Rectal smooth muscle tissue (tissue), 1 donor: Measurements from ENCODE around the gene AVPR1B.
"Not testable (repeated sequence)": the region's sequence is repeated elsewhere in the genome, so short reads cannot be mapped to it uniquely, and the experiment has no call there.

Experiments
- H3K27ac ChIP-seq: one replicate; pipeline ENCODE4 v1.7.0; 2013; ENCODE audit warnings: low read depth, low read length, inconsistent platforms
- H3K27me3 ChIP-seq: one replicate; pipeline ENCODE4 v1.7.0; 2013; ENCODE audit warnings: low read length; ENCODE audit not compliant: control insufficient read depth, insufficient read depth
- H3K36me3 ChIP-seq: one replicate; pipeline ENCODE4 v1.7.0; 2013; ENCODE audit warnings: low read length; ENCODE audit not compliant: control insufficient read depth, insufficient read depth
- H3K4me1 ChIP-seq: one replicate; pipeline ENCODE4 v1.7.0; 2013; ENCODE audit warnings: low read length; ENCODE audit not compliant: control insufficient read depth, insufficient read depth
- H3K4me3 ChIP-seq: one replicate; pipeline ENCODE4 v1.7.0; 2013; ENCODE audit warnings: low read length
- H3K9ac ChIP-seq: one replicate; pipeline ENCODE4 v1.7.0; 2013; ENCODE audit warnings: low read length

The AVPR1B gene

DNA sequence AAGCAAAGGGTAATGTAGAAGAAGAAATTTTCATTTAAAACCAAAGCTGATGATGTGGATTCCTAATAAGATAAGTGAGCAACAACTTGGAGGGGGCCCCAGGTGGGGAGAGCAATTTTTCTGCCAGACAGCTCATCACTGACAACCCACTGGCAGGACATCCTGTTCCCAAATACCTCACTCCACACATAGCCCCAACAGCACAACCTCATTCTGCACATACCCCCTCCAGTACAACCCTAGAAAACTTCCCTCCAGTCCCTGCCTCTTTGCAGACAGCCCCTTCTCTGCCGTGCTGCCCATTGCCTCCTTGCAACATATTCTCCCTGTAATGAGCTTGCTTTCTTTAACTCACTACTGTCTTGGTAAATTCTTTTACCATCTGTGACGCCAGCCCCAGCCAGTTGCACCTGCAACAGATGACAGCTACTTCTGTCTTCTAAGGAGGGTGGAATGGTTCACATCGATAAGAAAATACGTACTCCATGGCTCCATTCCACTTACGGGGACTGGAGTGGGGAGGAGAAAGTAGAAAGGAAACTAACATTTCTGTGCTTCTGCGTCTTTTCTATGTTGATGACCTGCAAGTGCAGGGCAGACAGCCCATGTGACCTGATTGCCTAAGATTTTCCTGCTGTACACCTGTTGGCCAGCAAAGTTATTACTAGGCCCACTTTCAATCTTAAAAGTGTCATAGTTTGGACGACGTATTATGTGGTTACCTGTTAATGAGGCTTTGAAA lies 49.5 kb downstream of the AVPR1B start:
- Histone ChIP-seq H3K27ac (no peak overlapping the region), H3K4me3 (no peak overlapping the region), H3K9ac (no peak overlapping the region), H3K27me3 (no peaks in the 10 kb centered on the region), H3K4me1 (no peaks in the 10 kb centered on the region), H3K36me3 (no peaks in the 10 kb centered on the region)

DNA sequence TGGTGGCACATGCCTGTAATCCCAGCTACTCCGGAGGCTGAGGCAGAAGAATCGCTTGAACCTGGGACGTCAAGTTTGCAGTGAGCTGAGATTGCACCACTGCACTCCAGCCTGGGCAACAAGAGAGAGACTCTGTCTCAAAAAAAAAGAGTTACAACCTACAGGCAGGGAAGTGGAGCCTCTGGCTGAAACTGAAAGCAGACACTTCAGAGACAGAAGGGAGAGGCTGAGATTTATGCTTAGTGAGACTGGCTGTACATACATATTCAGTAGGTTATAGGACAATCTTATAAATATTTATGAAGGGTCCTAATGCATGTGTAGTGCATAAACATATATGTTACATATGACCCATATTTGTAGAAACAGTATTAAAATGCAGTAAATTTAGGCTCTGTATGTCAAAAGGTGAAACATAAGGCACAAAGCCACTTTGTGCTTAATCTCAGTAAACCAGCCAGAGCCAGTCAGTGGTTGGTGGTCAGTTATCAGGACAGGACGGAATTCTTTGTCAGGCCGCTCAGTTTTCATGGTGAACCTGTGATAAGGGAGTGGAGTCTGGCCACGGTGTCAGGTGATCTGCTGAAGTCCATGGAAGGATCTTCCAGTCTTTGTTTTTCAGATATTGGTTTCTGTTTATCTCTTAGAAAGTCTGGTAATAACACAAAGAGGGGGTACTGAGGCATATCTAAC lies 50.6 kb downstream of the AVPR1B start:
- Histone ChIP-seq H3K27me3 (no peaks in the 10 kb centered on the region), H3K4me3 (no peak overlapping the region), H3K36me3 (no peaks in the 10 kb centered on the region), H3K9ac (no peak overlapping the region), H3K27ac (no peak overlapping the region), H3K4me1 (no peaks in the 10 kb centered on the region)

DNA sequence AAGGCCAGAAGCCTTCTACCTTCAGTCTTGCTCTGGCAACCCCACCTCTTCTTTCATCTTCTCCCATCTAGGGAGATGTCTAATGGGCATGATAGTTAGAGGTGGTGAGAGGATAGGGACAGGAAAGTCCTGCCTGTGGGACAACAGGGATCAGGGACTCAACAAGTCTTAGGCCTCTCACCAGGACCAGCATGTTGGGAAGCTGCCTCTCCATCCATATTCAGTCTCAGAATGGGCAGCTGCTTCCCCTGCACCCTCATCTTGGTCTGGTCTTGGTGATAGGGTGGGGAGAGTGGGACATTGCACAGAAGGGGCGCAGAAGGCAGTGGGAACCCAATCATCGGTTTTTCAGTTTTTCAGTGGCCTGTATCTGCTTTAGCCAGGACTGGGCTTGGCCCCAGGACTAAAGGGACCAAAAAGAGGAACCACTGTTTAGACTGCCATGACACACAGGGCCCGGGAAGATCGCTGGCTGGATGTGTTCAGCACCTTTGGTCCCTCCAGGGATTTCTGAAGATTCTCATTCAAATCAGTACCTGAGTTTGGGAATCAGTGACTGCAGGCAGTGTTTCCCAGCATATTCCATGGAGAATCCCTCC lies 51.5 kb downstream of the AVPR1B start:
- Histone ChIP-seq H3K4me3 (no peak overlapping the region), H3K9ac (no peak overlapping the region), H3K4me1 (no peaks in the 10 kb centered on the region), H3K27ac (no peak overlapping the region), H3K27me3 (no peaks in the 10 kb centered on the region), H3K36me3 (no peaks in the 10 kb centered on the region)

DNA sequence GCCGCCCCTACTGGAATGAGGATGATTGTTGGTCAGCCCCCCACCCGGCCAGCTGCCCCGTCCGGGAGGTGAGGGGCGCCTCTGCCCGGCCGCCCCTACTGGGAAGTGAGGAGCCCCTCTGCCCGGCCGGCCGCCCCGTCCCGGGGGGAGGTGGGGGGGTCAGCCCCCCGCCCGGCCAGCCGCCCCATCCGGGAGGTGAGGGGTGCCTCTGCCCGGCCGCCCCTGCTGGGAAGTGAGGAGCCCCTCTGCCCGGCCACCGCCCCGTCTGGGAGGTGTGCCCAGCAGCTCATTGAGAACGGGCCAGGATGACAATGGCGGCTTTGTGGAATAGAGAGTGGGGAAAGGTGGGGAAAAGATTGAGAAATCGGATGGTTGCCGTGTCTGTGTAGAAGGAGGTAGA lies 52.7 kb downstream of the AVPR1B start:
- not testable (repeated sequence) for H3K36me3 ChIP-seq, H3K4me3 ChIP-seq, H3K4me1 ChIP-seq, H3K9ac ChIP-seq, H3K27ac ChIP-seq, H3K27me3 ChIP-seq

DNA sequence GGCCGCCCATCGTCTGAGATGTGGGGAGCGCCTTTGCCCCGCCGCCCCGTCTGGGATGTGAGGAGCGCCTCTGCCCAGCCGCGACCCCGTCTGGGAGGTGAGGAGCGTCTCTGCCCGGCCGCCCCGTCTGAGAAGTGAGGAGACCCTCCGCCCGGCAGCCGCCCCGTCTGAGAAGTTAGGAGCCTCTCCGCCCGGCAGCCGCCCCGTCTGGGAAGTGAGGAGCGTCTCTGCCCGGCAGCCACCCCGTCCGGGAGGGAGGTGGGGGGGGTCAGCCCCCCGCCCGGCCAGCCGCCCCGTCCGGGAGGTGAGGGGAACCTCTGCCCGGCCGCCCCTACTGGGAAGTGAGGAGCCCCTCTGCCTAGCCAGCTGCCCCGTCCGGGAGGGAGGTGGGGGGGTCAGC lies 53.2 kb downstream of the AVPR1B start:
- not testable (repeated sequence) for H3K36me3 ChIP-seq, H3K27me3 ChIP-seq

DNA sequence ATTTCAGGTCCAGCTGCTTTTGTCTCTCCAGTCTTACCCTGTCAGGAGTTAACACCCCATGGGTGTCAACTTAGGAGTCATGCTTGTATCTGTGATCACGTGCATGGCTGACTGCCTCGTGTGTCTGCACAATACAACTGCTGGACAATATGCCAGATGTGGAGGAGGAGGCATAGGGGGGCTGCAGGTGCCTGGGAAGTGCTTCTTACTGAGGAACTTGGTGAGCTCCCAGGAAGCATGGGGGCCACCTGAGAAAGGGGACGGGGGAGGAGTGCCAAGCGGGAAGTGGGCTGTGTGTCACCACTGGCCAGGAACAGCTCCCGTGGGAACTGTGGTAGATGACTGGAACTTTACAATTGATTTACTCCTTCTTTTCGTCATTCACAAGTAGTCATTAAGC lies 54.7 kb downstream of the AVPR1B start:
- Histone ChIP-seq H3K4me3 (no peak overlapping the region), H3K4me1 (no peaks in the 10 kb centered on the region), H3K36me3 (no peaks in the 10 kb centered on the region), H3K9ac (no peak overlapping the region), H3K27ac (no peak overlapping the region), H3K27me3 (no peaks in the 10 kb centered on the region)

More for the DNA sequence above, 53.2 kb downstream of the AVPR1B start:
- H3K4me1 ChIP-seq, H3K4me3 ChIP-seq, H3K27ac ChIP-seq, H3K9ac ChIP-seq: not testable (repeated sequence)

DNA sequence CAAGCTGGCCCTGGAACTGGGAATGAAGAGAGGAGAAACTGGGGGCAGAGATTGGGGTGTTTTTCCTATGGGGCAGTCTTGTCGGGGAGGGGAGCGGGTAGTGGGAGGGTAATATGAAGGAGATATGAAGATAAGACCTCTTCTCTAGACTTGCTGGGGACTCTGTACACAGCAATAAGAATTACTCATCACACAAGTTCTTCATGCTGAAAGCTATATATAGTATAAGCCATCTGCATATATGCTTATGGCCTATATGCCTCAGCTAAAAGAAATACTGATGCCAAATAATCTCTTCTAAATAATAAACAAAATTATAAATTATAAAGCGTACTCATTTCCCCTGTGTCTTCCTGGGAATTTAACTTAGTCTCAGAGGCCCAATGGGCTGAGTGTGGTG lies 56.3 kb downstream of the AVPR1B start:
- Histone ChIP-seq H3K4me3 (no peak overlapping the region), H3K27ac (no peak overlapping the region), H3K4me1 (no peaks in the 10 kb centered on the region), H3K27me3 (no peaks in the 10 kb centered on the region), H3K9ac (no peak overlapping the region), H3K36me3 (no peaks in the 10 kb centered on the region)
